Measurements from ENCODE around the gene SLAMF1. TPM values are rescaled to one million over a fixed set of nuclear protein-coding genes. Genes with fewer than 3 reads are reported as not detected.

The SLAMF1 gene
- total RNA-seq, 3 donors from 2014 or later (not counting 1 experiment from before 2014, with no cell fraction given): 1.1 to 3.5 (median 2.1) TPM

DNA sequence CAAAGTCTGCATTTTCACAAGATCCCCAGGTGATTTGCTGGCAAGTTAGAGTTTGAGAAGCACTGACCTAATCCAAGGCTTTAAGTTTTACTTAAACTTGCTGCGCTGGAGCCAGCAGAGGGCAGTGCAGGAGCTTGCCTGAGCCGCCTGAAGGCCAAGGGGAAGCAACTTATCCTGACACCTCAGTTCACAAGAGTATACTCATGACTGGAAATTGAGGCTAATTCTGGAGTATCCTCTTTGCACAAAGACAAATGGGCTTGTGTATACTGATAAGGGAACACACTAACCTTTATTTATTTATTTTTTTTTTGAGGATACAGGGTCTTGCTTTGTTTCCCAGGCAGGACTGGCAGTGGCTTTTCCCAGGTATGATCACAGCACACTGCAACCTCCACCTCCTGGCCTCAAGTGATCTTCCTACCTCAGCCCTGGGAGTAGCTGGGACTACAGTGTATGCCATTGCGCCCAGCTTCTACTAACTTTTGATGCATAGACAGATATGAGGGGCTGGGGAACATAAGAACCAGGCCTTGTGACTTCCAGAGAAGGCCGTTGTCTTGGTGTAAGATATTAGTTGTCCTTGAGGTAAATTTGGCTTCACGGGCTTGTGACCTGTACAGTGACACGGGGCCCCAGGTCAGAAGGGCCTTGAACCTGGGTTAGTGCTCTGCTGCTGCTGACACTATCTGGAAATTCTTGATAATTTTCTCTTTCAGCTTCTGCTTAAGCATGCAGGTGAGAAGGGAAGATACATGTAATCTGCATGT lies 29.0 kb upstream of the SLAMF1 start:
- no peak overlapping the region for H3K4me3 ChIP-seq (ENCODE audit: low read length)
- 39% methylated on average over 6 of the region's 6 CpGs for WGBS (ENCODE audit: insufficient coverage)
- H3K4me1 ChIP-seq (ENCODE audit: control insufficient read depth, insufficient read depth, low read length): peaks cover 24% of the 10 kb centered on the region
- Mint-ChIP-seq H3K27me3 (ENCODE audit: low read depth in 2 of 2) (no peaks in the 10 kb centered on the region), H3K36me3 (peaks cover 17% of the 10 kb centered on the region), H3K4me3 (no peak overlapping the region), H3K27ac (peak overlapping the region; percentile 22 to 69), H3K4me1 (peaks cover 16 to 27% of the 10 kb centered on the region in 2 donors), H3K9me3 (no peaks in the 10 kb centered on the region)
- intact Hi-C loops (cut with micrococcal nuclease): loop anchor here (2.0 kb wide), 1 partner anchor 57 kb away; no protein-coding TSS in a partner anchor
- peak; percentile 89 to 99 (median 92) for ATAC-seq
- TF ChIP-seq, protein P1, sequence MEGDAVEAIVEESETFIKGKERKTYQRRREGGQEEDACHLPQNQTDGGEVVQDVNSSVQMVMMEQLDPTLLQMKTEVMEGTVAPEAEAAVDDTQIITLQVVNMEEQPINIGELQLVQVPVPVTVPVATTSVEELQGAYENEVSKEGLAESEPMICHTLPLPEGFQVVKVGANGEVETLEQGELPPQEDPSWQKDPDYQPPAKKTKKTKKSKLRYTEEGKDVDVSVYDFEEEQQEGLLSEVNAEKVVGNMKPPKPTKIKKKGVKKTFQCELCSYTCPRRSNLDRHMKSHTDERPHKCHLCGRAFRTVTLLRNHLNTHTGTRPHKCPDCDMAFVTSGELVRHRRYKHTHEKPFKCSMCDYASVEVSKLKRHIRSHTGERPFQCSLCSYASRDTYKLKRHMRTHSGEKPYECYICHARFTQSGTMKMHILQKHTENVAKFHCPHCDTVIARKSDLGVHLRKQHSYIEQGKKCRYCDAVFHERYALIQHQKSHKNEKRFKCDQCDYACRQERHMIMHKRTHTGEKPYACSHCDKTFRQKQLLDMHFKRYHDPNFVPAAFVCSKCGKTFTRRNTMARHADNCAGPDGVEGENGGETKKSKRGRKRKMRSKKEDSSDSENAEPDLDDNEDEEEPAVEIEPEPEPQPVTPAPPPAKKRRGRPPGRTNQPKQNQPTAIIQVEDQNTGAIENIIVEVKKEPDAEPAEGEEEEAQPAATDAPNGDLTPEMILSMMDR (IDR thresholded peaks at IDR 0.05): peak; percentile 92
- no peaks in the 10 kb centered on the region for H3K27me3 ChIP-seq (ENCODE audit: control insufficient read depth, insufficient read depth, low read length)
- H3K27ac ChIP-seq (ENCODE audit: low read length): no peak overlapping the region
- peak; percentile 60 to 86 for DNase-seq
- H3K9me3 ChIP-seq (ENCODE audit: control insufficient read depth, insufficient read depth, low read length): no peaks in the 10 kb centered on the region
- H3K36me3 ChIP-seq (ENCODE audit: control insufficient read depth, insufficient read depth, low read length): peaks cover 44% of the 10 kb centered on the region

DNA sequence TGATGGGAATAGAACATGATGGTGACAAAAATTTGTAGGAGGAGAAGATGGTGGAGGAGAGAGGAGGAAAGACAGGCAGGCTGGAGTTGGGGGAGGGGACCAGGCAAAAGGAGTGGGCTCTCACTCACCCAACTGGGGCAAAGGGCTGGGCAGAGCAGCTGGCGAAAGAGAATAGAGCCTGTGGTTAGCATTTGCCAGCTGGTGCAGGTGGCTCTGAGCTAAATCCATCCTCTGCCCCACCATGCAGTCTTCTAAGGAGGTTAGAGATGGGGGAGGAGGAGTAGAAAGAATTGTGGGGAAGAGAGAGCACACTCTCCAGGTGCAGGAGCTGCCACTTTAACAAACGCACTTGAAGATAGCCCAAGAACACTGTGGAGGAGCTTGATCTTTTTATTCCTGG lies 27.6 kb upstream of the SLAMF1 start:
- Histone ChIP-seq H3K36me3 (ENCODE audit: control insufficient read depth, insufficient read depth, low read length) (peaks cover 30% of the 10 kb centered on the region), H3K4me1 (ENCODE audit: control insufficient read depth, insufficient read depth, low read length) (peaks cover 24% of the 10 kb centered on the region), H3K27ac (ENCODE audit: low read length) (no peak overlapping the region), H3K27me3 (ENCODE audit: control insufficient read depth, insufficient read depth, low read length) (no peaks in the 10 kb centered on the region), H3K4me3 (ENCODE audit: low read length) (no peak overlapping the region), H3K9me3 (ENCODE audit: control insufficient read depth, insufficient read depth, low read length) (no peaks in the 10 kb centered on the region)
- no peak overlapping the region for H3K4me3 Mint-ChIP-seq
- WGBS (ENCODE audit: insufficient coverage): 47% methylated on average over 2 of the region's 2 CpGs
- TF ChIP-seq, protein P1 (IDR thresholded peaks at IDR 0.05): no peak
- DNase-seq: no peak
- no peaks in the 10 kb centered on the region for H3K9me3 Mint-ChIP-seq
- intact Hi-C loops (cut with micrococcal nuclease): loop anchor here (2.0 kb wide), 1 partner anchor 56 kb away; no protein-coding TSS in a partner anchor
- peaks cover 12 to 21% of the 10 kb centered on the region in 2 donors for H3K4me1 Mint-ChIP-seq
- peaks cover 12% of the 10 kb centered on the region for H3K36me3 Mint-ChIP-seq
- H3K27me3 Mint-ChIP-seq (ENCODE audit: low read depth in 2 of 2): no peaks in the 10 kb centered on the region
- ATAC-seq: no peak
- no peak overlapping the region for H3K27ac Mint-ChIP-seq

DNA sequence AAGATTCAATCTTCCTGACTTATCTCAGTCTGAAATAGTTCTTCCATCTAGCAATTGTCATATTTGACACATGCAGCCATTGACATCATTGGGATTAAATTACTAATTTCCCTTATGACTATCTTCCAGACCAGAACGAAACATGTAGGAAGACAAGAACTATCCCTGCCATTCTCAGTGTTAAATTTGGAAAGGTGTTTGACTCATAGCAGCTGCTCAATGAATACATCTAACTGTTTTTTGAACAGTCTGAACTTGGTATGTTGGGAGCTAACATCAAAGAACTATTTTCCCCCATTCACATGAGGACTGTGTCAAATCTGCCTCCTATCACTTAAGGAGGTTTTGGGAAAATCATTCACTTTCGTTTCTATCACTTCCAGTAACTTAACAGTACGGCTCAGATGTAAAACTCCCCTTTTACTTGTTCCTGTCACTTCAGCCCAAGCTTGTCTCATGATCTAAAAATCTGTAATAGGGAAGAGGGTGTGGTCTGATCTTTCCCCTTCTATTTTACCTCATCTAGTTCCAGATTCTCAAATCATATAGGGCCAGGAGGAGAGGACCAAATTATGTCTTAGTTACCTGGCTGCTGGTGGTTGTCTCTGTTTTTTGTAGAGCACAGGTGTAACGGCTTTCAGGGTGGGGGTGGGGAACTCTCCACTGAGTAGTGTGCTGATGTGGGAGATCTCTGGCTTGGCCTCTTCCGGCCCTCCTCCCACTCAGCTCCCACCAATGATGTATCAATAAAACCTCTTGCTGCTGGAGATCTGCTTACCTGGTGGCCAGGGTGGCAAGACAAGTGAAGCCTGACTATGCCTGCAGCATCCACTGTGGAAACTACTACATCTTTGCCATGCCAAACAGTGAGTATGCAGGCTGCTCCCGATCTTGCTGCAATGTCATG lies 26.2 kb upstream of the SLAMF1 start:
- 73% methylated on average over 3 of the region's 6 CpGs for WGBS (ENCODE audit: insufficient coverage)
- Histone ChIP-seq H3K4me3 (ENCODE audit: low read length) (no peak overlapping the region), H3K27ac (ENCODE audit: low read length) (no peak overlapping the region), H3K4me1 (ENCODE audit: control insufficient read depth, insufficient read depth, low read length) (peaks cover 24% of the 10 kb centered on the region), H3K9me3 (ENCODE audit: control insufficient read depth, insufficient read depth, low read length) (no peaks in the 10 kb centered on the region), H3K27me3 (ENCODE audit: control insufficient read depth, insufficient read depth, low read length) (no peaks in the 10 kb centered on the region), H3K36me3 (ENCODE audit: control insufficient read depth, insufficient read depth, low read length) (peaks cover 16% of the 10 kb centered on the region)
- H3K4me1 Mint-ChIP-seq: peaks cover 8 to 15% of the 10 kb centered on the region in 2 donors
- H3K27me3 Mint-ChIP-seq (ENCODE audit: low read depth in 2 of 2): no peaks in the 10 kb centered on the region
- intact Hi-C loops (cut with micrococcal nuclease): no loop called here
- TF ChIP-seq, protein P1 (IDR thresholded peaks at IDR 0.05): no peak
- no peaks in the 10 kb centered on the region for H3K9me3 Mint-ChIP-seq
- H3K36me3 Mint-ChIP-seq: peaks cover 8% of the 10 kb centered on the region
- no peak overlapping the region for H3K27ac Mint-ChIP-seq
- no peak for ATAC-seq
- DNase-seq: peak in 1 of 2 donors; percentile 60
- no peak overlapping the region for H3K4me3 Mint-ChIP-seq
